ENCODE measurements around the gene FRMD6.
A peak's percentile ranks its signal among the peaks of the same experiment; 100 is the strongest.

Gene FRMD6

GRCh38 chr14:51701951-51702350, 50.2 kb downstream of the FRMD6 start:
- H3K4me3 ChIP-seq (ENCODE audit: low read depth, low read length), result no peak overlapping the region
- DNase-seq (ENCODE audit: low read depth, low spot score), result peak; percentile 65
- in situ Hi-C loops (cut with HindIII; ENCODE audit: low sequenced_read_pairs), result no loop called here
- no peak for TF ChIP-seq CTCF (IDR thresholded peaks at IDR 0.05; ENCODE audit: low read depth, low read length)

GRCh38 chr14:51703787-51704186, 52.1 kb downstream of the FRMD6 start:
- in situ Hi-C loops (cut with HindIII; ENCODE audit: low sequenced_read_pairs), result no loop called here

GRCh38 chr14:51704545-51704944, 52.8 kb downstream of the FRMD6 start:
- DNase-seq (ENCODE audit: low read depth, low spot score), result peak; percentile 80
- in situ Hi-C loops (cut with HindIII; ENCODE audit: low sequenced_read_pairs), result no loop called here
- TF ChIP-seq CTCF (IDR thresholded peaks at IDR 0.05; ENCODE audit: low read depth, low read length), result peak; percentile 6
- H3K4me3 ChIP-seq (ENCODE audit: low read depth, low read length), result no peak overlapping the region

More at GRCh38 chr14:51703787-51704186, 52.1 kb downstream of the FRMD6 start:
- no peak overlapping the region for H3K4me3 ChIP-seq (ENCODE audit: low read depth, low read length)
- DNase-seq (ENCODE audit: low read depth, low spot score), result no peak
- TF ChIP-seq CTCF (IDR thresholded peaks at IDR 0.05; ENCODE audit: low read depth, low read length), result no peak

- no peak for DNase-seq (ENCODE audit: low read depth, low spot score)
- no peak for TF ChIP-seq CTCF (IDR thresholded peaks at IDR 0.05; ENCODE audit: low read depth, low read length)
- in situ Hi-C loops (cut with HindIII; ENCODE audit: low sequenced_read_pairs), result no loop called here
- no peak overlapping the region for H3K4me3 ChIP-seq (ENCODE audit: low read depth, low read length)
Measured at GRCh38 chr14:51707327-51707726, 55.6 kb downstream of the FRMD6 start.

GRCh38 chr14:51711505-51711904, 59.8 kb downstream of the FRMD6 start:
- TF ChIP-seq CTCF (IDR thresholded peaks at IDR 0.05; ENCODE audit: low read depth, low read length), result no peak
- DNase-seq (ENCODE audit: low read depth, low spot score), result no peak
- in situ Hi-C loops (cut with HindIII; ENCODE audit: low sequenced_read_pairs), result no loop called here
- H3K4me3 ChIP-seq (ENCODE audit: low read depth, low read length), result no peak overlapping the region

- TF ChIP-seq CTCF (IDR thresholded peaks at IDR 0.05; ENCODE audit: low read depth, low read length), result no peak
- DNase-seq (ENCODE audit: low read depth, low spot score), result no peak
- in situ Hi-C loops (cut with HindIII; ENCODE audit: low sequenced_read_pairs), result no loop called here
Measured at GRCh38 chr14:51715250-51715649, 63.5 kb downstream of the FRMD6 start.

GRCh38 chr14:51715742-51716141, 64.0 kb downstream of the FRMD6 start:
- DNase-seq (ENCODE audit: low read depth, low spot score), result no peak
- H3K4me3 ChIP-seq (ENCODE audit: low read depth, low read length), result no peak overlapping the region
- in situ Hi-C loops (cut with HindIII; ENCODE audit: low sequenced_read_pairs), result no loop called here
- no peak for TF ChIP-seq CTCF (IDR thresholded peaks at IDR 0.05; ENCODE audit: low read depth, low read length)

More at GRCh38 chr14:51715250-51715649, 63.5 kb downstream of the FRMD6 start:
- no peak overlapping the region for H3K4me3 ChIP-seq (ENCODE audit: low read depth, low read length)
